ENCODE results near the gene TTC31.

DNA sequence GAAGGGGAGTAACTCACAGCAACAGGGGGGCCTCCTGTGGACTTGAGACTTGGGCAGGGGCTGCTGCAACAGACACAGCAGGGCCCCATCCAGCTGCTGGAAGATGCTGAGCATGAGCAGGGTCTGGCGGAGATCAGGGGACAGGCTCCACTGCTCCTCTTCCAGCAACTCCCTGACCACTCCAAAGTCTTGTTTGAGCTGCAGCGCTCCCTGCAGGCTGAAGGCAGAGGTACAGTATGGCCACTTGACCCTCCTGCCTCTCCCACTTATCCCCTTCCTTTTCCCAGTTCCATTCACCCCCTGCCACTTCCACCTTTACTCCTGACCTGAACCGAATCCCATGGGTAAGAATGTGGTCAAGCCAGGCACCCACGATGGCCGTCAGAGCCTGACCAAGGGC, 8.0 kb upstream of the TTC31 start:
- TF ChIP-seq, protein P1, sequence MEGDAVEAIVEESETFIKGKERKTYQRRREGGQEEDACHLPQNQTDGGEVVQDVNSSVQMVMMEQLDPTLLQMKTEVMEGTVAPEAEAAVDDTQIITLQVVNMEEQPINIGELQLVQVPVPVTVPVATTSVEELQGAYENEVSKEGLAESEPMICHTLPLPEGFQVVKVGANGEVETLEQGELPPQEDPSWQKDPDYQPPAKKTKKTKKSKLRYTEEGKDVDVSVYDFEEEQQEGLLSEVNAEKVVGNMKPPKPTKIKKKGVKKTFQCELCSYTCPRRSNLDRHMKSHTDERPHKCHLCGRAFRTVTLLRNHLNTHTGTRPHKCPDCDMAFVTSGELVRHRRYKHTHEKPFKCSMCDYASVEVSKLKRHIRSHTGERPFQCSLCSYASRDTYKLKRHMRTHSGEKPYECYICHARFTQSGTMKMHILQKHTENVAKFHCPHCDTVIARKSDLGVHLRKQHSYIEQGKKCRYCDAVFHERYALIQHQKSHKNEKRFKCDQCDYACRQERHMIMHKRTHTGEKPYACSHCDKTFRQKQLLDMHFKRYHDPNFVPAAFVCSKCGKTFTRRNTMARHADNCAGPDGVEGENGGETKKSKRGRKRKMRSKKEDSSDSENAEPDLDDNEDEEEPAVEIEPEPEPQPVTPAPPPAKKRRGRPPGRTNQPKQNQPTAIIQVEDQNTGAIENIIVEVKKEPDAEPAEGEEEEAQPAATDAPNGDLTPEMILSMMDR (IDR thresholded peaks at IDR 0.05) = peak in 1 of 6 experiments; percentile 14
- TF ChIP-seq POLR2A (IDR thresholded peaks at IDR 0.05) = no peak
